LNCAP (cell line): ENCODE data around the gene STH.

Source experiments
- TF ChIP-seq, protein P1 (sequence below): fragments of 450-650 bp; IDR thresholded peaks from 2 replicates; pipeline ENCODE4 v1.5.1; 2017; ENCODE audit warnings: mild to moderate bottlenecking

The STH gene

GRCh38 chr17:45974916-45975630 is 24.0 kb upstream of the STH start:
- TF ChIP-seq, protein P1, sequence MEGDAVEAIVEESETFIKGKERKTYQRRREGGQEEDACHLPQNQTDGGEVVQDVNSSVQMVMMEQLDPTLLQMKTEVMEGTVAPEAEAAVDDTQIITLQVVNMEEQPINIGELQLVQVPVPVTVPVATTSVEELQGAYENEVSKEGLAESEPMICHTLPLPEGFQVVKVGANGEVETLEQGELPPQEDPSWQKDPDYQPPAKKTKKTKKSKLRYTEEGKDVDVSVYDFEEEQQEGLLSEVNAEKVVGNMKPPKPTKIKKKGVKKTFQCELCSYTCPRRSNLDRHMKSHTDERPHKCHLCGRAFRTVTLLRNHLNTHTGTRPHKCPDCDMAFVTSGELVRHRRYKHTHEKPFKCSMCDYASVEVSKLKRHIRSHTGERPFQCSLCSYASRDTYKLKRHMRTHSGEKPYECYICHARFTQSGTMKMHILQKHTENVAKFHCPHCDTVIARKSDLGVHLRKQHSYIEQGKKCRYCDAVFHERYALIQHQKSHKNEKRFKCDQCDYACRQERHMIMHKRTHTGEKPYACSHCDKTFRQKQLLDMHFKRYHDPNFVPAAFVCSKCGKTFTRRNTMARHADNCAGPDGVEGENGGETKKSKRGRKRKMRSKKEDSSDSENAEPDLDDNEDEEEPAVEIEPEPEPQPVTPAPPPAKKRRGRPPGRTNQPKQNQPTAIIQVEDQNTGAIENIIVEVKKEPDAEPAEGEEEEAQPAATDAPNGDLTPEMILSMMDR = no peak

DNA sequence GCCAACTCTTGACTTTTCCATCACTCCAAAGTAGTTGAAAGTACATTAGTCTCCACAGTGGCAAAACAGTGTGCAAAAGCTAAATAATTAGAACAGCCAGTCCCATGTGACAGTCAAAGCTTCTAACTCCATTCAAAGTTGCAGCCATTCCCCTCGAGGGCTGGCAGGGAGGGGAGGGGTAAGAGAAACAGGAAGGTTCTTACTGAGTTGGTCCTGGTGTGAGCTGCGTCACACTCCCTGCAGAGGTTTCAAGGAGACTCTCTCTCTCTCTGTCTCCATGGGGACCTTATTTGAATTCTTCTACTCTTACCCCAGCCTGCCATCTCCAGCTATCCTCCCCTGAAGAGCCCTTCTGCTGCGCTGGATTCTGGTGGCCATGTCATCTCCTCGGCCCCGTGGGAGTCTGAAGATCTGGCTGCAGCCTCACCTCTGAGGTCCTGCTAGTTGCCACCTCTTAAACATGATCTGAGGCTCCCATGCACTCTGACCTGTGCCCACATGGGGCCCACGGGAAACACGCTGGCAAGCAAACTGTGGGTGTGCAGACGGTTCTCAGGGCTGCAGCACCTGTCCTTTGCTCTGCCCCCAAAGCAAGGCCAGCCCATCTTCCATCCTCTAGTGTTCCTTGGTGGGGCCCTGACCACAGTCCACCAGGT is 23.3 kb upstream of the STH start:
- TF ChIP-seq, protein P1 = no peak

GRCh38 chr17:45976391-45976754 is 22.7 kb upstream of the STH start:
- TF ChIP-seq, protein P1 = no peak

GRCh38 chr17:45976755-45977505 is 22.1 kb upstream of the STH start:
- TF ChIP-seq, protein P1 = no peak

GRCh38 chr17:45977506-45977824 is 21.6 kb upstream of the STH start:
- TF ChIP-seq, protein P1 = no peak

DNA sequence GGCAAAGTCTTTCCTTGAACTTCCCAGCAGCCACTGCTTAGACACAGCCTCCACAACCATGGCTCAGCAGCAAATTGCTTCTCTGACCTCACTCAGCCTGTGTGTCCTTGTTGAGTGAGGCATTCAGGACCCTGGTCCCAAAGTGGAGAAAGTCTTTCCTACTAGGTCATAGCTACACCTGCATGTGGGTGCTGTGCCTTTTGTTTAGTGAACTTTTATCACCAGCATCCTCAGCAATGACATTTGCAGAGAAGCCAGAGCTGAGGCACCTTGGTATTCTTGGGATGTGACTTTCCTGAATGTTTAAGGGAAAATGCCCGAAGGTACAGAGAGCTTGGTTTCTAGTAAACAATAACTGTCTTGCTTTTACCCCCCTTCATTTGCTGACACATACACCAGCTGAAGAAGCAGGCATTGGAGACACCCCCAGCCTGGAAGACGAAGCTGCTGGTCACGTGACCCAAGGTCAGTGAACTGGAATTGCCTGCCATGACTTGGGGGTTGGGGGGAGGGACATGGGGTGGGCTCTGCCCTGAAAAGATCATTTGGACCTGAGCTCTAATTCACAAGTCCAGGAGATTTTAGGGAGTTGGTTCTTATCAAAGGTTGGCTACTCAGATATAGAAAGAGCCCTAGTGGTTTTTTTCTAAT is 20.9 kb upstream of the STH start:
- TF ChIP-seq, protein P1 = no peak

DNA sequence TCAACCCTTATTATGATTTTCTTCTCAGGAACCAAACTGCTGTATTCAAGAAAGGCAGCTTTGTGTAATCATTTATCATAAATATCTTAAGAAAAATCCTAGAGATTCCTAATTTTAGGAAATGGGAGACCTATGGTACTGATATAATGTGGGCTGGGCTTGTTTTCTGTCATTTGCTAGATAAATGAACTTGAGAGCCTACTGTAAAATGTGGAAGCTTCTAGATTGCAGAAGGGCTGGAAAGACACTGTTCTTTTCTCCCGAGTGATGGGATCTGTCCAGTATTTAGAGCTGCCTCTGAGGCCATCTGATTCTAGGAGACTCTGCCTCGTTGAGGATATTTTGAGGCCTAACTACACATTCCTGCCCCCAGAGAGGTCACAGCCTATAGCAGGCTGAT is 19.9 kb upstream of the STH start:
- TF ChIP-seq, protein P1 = no peak
